ENCODE data around the gene SLC6A18.

Gene SLC6A18

GRCh38 chr5:1294835-1295649, 69.9 kb downstream of the SLC6A18 start, which contains the start of gene TERT:
Gene TERT (minus strand): TSS chr5:1295068. CDS start chr5:1294989, 79 bp downstream.
- DNase-seq = no peak

- DNase-seq = no peak
Measured at GRCh38 chr5:1295650-1296037, 70.5 kb downstream of the SLC6A18 start.
